ENCODE measurements around the gene SUGP2. TPM values are rescaled to one million over a fixed set of nuclear protein-coding genes. Genes with fewer than 3 reads are reported as not detected.
A peak's percentile ranks its signal among the peaks of the same experiment; 100 is the strongest.

SUGP2 gene
- total and polyA plus RNA-seq, 12 donors, result 22.0 to 291 (median 53.2) TPM

GRCh38 chr19:19059837-19060611 lies 26.7 kb upstream of the SUGP2 start:
- intact Hi-C loops (cut with DNase I), result loop anchor here (5.0 to 10.0 kb wide), 3 partner anchors 55 to 85 kb away; partner anchors contain the start of gene TMEM161A (in 1 of the 2)

GRCh38 chr19:19059018-19059836 lies 25.9 kb upstream of the SUGP2 start:
- peak in 6 of 7 donors; percentile 60 to 78 (median 70) for DNase-seq
- H3K27ac ChIP-seq, result peak overlapping the region in 4 of 5 donors; percentile 32 to 75 (median 48)
- H3K27me3 ChIP-seq, result no peaks in the 10 kb centered on the region
- peak in 1 of 2 donors; percentile 14 for TF ChIP-seq POLR2A (IDR thresholded peaks at IDR 0.05)
- TF ChIP-seq, protein P1, sequence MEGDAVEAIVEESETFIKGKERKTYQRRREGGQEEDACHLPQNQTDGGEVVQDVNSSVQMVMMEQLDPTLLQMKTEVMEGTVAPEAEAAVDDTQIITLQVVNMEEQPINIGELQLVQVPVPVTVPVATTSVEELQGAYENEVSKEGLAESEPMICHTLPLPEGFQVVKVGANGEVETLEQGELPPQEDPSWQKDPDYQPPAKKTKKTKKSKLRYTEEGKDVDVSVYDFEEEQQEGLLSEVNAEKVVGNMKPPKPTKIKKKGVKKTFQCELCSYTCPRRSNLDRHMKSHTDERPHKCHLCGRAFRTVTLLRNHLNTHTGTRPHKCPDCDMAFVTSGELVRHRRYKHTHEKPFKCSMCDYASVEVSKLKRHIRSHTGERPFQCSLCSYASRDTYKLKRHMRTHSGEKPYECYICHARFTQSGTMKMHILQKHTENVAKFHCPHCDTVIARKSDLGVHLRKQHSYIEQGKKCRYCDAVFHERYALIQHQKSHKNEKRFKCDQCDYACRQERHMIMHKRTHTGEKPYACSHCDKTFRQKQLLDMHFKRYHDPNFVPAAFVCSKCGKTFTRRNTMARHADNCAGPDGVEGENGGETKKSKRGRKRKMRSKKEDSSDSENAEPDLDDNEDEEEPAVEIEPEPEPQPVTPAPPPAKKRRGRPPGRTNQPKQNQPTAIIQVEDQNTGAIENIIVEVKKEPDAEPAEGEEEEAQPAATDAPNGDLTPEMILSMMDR (IDR thresholded peaks at IDR 0.05), result no peak
- no peaks in the 10 kb centered on the region for H3K9me3 ChIP-seq (replicated peaks in 1 of 3)
- no peak overlapping the region for H3K4me3 ChIP-seq
- intact Hi-C loops (cut with DNase I), result loop anchor here (5.0 to 10.0 kb wide), 3 partner anchors 56 to 86 kb away; partner anchors contain the start of gene TMEM161A (in 1 of the 2)
- WGBS, 4 donors, result 40 to 55% (median 46%) methylated on average over 7 to 17 of the region's 17 CpGs
- peaks cover 9 to 22% of the 10 kb centered on the region in 2 donors for H3K4me1 ChIP-seq (replicated peaks in 1 of 2)
- H3K36me3 ChIP-seq (replicated peaks in 1 of 2), result peaks cover 0 to 22% of the 10 kb centered on the region in 2 donors

More at GRCh38 chr19:19059837-19060611, 26.7 kb upstream of the SUGP2 start:
- no peak for DNase-seq
- no peaks in the 10 kb centered on the region for H3K27me3 ChIP-seq
- H3K27ac ChIP-seq, result peak overlapping the region in 4 of 5 donors; percentile 16 to 75 (median 48)
- H3K4me3 ChIP-seq, result no peak overlapping the region
- peaks cover 17 to 28% of the 10 kb centered on the region in 2 donors for H3K4me1 ChIP-seq (replicated peaks in 1 of 2)
- 84 to 90% (median 87%) methylated on average over 11 to 12 of the region's 12 CpGs for WGBS, 4 donors
- no peaks in the 10 kb centered on the region for H3K9me3 ChIP-seq (replicated peaks in 1 of 3)
- peaks cover 0 to 14% of the 10 kb centered on the region in 2 donors for H3K36me3 ChIP-seq (replicated peaks in 1 of 2)
- TF ChIP-seq POLR2A (IDR thresholded peaks at IDR 0.05), result no peak
- TF ChIP-seq, protein P1 (IDR thresholded peaks at IDR 0.05), result no peak

DNA sequence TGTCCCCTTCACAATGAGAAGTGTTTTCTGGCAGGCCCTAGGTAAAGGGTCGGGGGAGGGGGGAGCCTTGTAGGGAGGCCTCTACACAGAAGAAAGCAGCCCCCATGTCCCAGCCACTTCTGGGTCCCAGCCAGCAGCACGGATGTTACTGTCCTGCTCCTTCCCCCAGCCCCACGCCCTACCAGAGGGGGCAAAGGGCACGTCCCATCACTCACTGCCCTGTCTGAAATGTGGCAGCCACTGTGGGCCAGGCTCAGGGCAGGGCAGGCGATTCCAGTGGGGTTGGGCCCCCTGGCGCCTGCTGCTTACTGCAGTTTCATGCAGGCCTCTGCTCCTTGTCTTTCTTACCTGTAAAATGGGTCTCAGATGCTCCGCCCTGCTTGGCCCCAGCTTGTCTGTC lies 24.4 kb upstream of the SUGP2 start:
- DNase-seq, result no peak
- no peak for TF ChIP-seq POLR2A (IDR thresholded peaks at IDR 0.05)
- TF ChIP-seq, protein P1 (IDR thresholded peaks at IDR 0.05), result no peak
- Histone ChIP-seq H3K4me3 (no peak overlapping the region), H3K27me3 (no peaks in the 10 kb centered on the region), H3K27ac (no peak overlapping the region), H3K4me1 (replicated peaks in 1 of 2) (peaks cover 9 to 16% of the 10 kb centered on the region in 2 donors), H3K36me3 (replicated peaks in 1 of 2) (peaks cover 0 to 35% of the 10 kb centered on the region in 2 donors), H3K9me3 (replicated peaks in 1 of 3) (no peaks in the 10 kb centered on the region)
- WGBS, 4 donors, result 50 to 86% (median 84%) methylated on average over 3 to 7 of the region's 7 CpGs
- intact Hi-C loops (cut with DNase I), result loop anchor here (5.0 to 10.0 kb wide), 3 partner anchors 57 to 87 kb away; partner anchors contain the start of gene TMEM161A (in 1 of the 2)

GRCh38 chr19:19057317-19057716 lies 24.0 kb upstream of the SUGP2 start:
- Histone ChIP-seq H3K27me3 (no peaks in the 10 kb centered on the region), H3K27ac (no peak overlapping the region), H3K4me1 (replicated peaks in 1 of 2) (peaks cover 9 to 12% of the 10 kb centered on the region in 2 donors), H3K9me3 (replicated peaks in 1 of 3) (no peaks in the 10 kb centered on the region), H3K4me3 (no peak overlapping the region), H3K36me3 (replicated peaks in 1 of 2) (peaks cover 0 to 39% of the 10 kb centered on the region in 2 donors)
- TF ChIP-seq, protein P1 (IDR thresholded peaks at IDR 0.05), result no peak
- TF ChIP-seq POLR2A (IDR thresholded peaks at IDR 0.05), result no peak
- 81 to 100% (median 88%) methylated on average over 1 to 13 of the region's 13 CpGs for WGBS, 4 donors
- no peak for DNase-seq
- intact Hi-C loops (cut with DNase I), result loop anchor here (5.0 to 10.0 kb wide), 3 partner anchors 57 to 87 kb away; partner anchors contain the start of gene TMEM161A (in 1 of the 2)

Data from adrenal gland (tissue), 12 donors.